Epidermal melanocyte (primary cell): ENCODE results near the gene OR2AG2.
"Not testable (repeated sequence)": the region's sequence is repeated elsewhere in the genome, so short reads cannot be mapped to it uniquely, and the experiment has no call there.

Experiments
- DNase-seq: peaks from one replicate; pipeline ENCODE4 v3.0.0; 2011; ENCODE audit warnings: low spot score; ENCODE audit not compliant: insufficient read length

Gene OR2AG2, protein sequence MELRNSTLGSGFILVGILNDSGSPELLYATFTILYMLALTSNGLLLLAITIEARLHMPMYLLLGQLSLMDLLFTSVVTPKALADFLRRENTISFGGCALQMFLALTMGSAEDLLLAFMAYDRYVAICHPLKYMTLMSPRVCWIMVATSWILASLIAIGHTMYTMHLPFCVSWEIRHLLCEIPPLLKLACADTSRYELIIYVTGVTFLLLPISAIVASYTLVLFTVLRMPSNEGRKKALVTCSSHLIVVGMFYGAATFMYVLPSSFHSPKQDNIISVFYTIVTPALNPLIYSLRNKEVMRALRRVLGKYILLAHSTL

DNA sequence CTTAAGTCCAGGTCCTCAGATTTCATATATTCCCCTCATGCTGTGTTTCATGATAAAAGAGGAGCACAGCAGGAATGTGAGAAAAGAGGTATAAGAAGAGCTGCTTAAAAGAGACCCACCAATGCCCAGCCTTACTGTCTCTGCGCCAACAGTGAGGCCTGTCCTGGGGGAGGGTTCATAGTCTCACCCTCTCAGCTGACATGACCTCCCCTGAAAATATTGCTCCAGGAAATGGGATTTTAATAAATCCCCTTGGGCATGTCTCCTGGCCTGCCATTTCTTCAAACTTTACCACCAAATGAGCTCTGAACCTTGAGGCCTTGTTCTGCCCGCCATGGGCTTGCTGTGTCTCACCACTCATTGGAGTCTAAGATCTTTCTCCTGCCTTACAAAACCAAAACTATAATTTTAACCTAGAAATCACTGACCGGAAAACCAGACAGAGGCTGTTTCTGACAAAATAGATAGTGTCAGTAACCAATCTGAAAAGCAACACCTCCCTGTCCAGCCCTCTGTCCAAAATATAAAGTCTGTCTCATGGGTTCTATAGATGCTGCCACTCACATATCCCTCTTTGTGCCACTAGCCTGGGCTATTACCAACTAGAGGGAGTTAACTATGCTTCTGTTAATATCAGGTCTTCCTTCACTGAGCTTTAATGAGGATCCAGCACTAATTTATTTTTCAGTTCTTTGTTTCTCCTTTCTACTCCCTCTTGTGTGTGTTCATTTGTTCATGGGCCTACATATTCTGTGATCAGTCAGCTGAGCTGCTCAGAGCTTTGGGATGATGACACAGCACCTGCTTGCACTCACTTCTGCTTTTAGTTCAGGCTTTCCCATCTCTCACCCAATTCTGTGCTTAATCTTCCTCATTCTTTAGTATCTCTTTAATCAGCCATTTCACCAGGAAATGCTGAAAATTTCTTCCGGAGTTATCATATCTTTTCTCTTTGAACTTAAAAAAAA, at the start of gene OR2AG2:
OR2AG2 (minus strand) TSS at position 51 of the 968 bp plus-strand sequence. CDS start 3,019 bp downstream, outside the sequence.
- DNase-seq, result no peak

DNA sequence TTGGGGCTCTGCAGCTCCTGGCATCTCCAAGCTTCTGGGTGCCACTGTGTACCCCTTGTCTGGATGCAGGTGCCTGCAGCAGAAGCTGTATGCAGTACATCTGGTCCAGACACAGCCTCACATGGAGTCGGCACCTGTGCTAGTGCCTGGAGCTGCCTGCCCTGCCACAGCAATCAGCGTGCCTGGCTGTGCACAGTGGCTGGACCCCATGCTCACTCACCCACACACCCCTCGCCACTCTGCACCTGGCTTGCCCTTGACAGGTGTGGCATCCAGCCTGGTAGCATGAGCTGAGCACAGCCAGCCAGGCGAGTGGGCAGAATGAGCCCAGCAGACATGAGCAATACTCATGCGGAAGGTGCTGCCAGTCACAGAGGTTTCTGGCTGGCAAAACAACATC, 47.2 kb upstream of the OR2AG2 start:
- no peak for DNase-seq

DNA sequence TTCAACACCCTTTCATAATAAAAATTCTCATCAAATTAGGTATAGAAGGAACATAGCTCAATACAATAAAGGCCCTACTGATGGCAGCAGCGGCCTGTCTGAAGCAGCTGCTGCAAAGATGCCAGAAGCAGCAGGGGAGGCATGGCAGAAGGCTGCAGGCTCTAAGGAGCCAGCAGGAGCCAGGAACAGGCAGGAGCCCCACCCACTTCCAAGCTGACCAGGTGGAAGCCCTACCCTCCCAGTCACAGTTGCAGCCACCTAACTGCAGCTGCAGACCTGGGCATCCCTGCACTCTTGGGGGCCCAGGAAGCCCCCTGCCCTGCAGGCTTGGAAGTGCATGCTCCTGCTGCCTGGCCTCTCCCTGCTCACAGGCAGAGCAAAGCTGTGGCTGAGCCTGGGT, 45.9 kb upstream of the OR2AG2 start:
- DNase-seq, result no peak

DNA sequence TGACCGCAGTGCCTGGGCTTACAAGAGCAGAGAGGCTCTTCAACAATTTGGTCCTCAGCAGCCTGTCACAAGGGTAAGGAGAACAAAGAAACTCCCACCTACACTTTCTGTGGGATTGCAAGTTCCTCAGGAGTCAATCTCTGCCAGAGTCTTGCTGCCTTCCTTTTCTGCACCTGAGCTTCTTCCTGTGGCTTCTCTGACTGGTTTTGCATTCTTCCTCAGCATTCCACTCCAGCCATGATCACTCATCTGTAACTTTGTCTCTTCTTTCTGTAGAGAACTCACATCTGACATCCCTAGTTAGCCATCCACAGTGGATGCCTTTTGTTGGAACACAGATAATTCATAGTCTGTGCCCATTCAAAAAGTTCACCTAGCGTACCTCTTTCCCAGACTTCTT, 41.9 kb upstream of the OR2AG2 start:
- DNase-seq, result no peak

DNA sequence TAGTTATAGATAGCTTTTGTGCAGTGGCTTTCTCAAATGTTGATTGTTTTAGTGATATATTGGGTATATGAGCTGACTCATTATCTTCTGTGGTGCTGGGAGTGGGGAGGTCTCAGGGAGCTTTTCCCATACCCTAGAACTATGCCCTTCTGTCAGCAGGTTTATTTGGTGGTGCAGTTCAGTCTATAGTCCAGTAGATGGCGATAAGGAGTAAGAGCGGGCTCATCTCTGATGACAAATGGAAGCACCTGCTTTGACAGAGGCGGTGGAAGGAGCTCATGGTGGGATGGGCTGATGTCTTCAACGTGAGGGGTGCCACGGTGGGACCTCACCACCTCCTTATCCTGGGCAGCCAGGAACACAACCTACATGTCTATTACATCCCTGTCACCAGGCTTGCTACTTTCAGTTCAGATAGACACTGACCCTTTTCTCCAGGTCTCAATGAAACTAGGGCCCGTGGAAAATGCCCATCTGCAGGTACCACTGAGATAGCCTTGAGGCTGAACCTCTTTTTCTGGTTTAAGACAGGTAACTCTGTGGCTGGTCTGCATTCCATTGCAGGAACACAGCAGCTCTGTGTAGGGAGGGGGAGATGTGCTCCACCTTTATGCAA, 40.7 kb upstream of the OR2AG2 start:
- peak; percentile 32 for DNase-seq

DNA sequence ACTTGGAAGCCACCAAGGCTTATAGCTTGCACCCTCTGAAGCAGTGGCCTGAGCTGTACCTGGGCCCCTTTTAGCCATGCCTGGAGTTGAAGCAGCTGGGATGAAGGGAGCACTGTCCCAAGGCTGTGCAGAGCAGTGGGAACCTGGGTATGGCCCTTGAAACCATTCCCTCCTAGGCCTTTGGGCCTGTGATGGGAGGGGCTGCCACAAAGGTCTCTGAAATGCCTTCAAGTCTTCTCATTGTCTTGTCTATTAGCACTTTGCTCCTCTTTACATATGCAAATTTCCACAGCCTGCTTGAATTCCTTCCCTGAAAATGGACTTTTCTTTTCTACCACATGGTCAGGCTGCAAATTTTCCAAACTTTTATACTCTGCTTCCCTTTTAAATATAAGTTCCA, 29.3 kb upstream of the OR2AG2 start:
- DNase-seq, result not testable (repeated sequence)

DNA sequence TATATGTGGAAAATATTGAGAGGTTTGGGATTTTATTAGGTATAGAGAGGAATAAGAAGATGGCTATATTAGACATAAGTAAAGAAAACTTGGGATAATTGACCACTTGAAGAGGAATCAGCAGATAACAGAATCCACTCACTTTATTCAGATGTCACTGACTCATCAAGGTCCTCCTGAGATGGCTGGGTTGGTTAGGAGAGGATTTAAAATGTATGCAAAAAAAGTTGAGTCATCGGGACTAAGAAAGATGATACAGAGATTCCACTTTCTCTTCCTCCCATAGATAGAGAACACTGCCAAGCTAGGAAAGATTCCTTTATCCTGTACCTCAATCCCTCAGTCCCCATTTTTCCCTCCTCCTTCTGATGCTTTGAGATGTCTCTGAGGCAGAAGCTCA, 27.6 kb upstream of the OR2AG2 start, which contains the start of gene OR6A2:
OR6A2 (minus strand) TSS at position 288 of the 400 bp plus-strand sequence. CDS start 3,981 bp downstream, outside the sequence.
- DNase-seq, result no peak

DNA sequence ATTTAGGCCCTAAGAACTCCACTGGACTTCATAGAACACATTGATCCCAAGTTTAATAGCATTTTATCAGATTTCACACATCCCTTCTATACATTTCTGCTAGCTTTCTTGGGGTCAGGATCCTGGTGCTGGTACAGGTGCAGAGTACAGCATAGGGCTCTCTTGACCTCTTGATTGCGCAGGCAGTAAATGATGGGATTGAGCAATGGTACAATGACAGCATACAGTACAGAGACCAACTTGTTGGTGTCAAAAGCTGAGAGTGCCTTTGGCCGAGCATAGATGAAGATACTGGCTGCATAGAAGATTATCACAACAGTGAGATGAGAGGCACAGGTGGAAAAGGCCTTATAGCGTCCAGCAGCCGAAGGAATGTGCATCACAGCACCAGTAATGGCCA, 22.9 kb upstream of the OR2AG2 start:
- DNase-seq, result no peak

DNA sequence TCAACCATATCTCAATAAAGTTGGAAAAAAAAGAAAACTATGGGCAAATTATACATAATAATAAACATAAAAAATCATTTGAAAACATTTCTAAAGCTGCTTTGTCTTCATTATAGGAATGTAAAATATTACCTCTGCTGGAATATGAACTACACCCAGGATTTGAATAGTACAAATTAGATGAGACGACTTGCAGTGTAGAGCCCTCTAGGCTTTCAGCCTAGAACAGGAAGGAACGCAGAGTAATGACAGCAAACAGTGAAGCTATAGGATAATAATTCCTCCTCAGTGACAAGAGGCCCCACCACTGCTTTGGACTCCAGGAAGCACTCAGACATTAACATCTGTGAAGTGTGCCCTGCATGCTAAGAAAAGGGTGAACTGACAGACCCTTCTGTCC, 18.8 kb upstream of the OR2AG2 start:
- DNase-seq, result no peak

DNA sequence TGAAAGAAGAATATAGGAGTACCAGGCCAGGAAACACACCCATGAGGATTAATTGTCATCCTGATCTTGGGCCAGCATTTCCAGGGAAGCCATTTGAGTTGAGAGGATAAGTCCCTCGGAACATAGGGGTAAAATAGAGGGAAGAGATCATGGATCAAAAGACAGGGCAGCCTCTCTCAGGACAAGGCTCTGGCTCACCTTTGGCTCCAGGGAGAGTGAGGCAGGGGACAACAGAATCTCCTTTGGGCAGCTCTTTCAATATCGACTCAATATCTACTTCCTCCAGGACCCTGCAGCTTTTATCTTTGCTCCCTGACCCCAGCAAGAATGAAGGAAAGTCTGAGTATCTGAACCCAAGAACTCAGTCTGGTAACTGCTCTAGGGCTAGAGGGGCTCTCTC, 10.9 kb upstream of the OR2AG2 start, which contains the start of gene OR2AG1:
OR2AG1 (plus strand) TSS at position 301 of the 400 bp plus-strand sequence. CDS start 2,018 bp downstream, outside the sequence.
- no peak for DNase-seq

DNA sequence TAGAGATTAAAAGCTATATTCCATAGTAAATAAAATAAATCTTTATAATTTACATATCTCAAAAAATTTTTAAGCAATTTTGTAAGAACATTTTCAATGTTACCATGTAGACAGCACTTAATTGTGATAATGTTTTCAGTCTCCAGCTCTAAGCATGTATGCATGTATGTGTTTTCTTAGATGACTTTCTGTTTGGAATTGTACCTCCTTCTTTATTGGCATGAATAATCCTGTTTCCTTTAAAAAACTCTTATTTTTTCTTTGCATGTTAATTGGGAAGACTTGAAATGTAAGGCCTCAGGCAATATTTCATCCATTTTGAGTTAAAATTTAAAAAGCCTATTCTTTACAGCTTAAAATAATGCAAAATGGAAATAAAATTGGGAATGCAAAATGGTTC, 9.1 kb upstream of the OR2AG2 start:
- no peak for DNase-seq

DNA sequence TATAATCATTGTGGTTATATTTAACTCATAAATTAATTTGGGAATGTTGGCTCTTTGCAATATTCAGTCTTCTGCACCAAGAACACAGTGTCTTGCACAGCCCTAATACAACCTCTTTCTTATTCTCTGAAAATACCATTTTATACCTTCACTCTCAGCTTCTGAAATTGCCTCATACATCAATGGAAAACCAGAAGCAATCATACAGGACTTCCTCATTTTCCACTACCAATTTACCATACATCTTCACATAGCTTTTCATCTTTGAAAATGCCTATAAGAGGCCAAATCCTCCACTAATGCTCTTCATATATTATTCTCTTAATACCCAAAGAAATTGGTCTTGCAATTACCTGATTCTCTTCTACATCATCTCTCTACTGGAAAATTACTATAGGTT, 6.7 kb upstream of the OR2AG2 start:
- no peak for DNase-seq

DNA sequence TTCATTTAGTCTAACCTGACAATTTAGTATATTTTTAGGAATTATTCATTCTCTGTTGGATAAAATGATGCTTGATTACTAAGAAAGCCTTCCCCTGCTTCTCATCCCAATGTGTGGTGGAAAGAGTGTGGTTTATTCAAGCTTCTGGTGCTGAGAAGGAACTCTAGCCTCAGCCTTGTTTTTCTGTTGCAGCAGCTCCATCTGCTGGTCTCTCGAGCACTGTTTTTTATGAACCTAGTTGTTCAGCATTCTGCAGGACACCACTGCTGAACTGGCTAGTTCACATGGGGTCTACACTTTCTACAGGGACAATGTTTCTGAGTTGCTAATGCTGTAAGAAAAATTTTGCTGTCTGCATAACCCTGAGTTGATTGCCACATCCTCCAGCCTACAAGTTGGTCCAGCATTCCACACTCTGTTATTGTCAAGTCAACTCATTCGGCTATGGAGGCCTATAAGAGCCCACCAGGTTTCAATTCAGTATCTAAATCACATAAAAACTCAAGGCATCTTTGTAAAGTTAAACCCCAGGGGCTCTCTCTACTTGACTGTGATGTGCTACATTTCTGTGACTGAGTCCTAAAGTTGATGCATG, 14.3 kb downstream of the OR2AG2 start:
- peak; percentile 62 for DNase-seq

DNA sequence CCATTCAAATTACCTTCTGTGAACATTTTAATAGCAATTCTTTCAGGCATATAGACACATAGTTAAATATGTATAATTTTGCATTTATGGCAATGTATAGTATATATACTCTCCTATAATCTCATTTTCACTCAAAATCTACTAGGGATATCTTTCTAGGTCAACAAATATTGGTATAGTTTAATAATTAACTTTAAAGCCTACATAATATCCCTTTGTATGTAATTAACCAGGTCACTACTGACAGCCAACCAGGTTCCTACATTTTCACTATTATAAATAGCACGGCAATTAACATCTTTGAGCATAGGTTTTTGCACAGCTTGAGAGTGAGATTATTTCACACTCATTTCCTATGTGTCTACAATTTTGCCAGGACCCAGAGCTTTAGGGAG, 15.8 kb downstream of the OR2AG2 start:
- DNase-seq, result no peak

DNA sequence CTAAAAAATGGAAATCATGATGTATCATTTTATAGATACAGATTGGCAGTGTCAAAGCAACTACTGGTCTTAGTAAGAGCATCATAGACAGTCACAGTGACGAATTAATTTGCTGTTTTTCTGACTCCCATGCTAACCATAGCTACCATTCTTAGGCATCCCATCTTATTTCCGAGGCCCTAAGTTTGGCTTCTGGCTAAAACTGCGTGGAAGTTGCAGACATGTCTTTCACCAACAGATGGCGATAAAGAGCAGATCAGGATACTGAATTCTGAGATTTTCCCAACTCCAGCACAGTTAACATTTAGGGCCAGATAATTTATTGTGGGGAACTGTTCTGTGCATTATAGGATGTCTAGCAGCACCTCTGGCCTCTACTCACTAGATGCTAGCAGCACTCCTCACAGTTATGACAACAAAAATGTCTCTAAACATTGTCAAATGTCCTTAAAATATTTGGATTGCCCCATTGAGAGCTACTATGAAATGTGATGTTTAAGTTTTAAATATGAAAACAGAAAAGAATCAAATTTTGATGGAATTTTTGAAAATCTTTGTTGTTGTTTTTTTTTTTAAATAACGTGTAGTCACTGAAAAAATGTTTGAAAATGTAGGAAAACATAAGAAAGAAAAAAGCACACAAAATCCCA, 16.3 kb downstream of the OR2AG2 start:
- peak; percentile 32 for DNase-seq

DNA sequence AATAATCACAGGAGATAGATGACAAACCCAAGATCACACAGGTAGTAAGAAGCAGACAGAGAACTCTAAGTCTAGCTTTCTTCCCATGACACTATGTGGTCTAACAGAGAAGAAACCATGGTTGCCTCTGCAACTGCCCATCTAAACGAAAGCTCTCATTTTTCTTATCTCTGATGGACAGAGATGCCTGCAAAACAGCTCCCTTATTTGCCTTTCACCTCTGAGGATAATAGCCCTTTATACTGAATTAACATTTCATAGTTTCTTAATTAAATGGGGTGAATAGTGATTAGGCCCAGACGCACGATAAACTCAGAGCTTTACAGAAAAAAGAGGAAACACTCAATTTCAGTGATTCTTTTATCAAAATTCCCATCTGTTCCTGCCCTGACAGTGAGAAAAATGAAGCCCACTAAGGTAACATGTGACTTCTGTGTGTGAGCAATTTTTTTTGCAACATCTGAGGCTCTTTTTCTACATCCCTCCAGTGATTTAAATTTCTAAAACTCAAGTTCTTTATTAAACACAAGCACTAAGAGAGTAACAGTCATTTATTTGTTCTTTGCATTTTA, 24.6 kb downstream of the OR2AG2 start:
- DNase-seq, result no peak

DNA sequence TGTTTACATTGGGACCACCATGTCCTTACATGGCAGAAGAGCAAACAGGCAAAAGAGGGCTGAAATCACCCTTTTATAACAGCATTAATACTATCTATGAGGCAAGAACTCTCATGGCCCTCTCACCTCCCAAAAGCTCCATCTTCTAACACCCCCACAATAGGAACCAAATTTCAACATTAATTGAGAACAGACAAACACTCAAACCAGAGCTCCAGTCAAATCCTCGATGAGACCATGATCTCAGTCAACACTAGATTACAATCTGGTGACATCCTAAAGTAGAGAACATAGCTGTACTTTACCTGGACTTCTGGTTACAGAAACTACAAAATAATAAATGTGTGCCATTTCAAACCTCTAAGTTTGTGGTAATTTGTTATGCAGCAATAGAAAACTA, 25.1 kb downstream of the OR2AG2 start:
- no peak for DNase-seq

DNA sequence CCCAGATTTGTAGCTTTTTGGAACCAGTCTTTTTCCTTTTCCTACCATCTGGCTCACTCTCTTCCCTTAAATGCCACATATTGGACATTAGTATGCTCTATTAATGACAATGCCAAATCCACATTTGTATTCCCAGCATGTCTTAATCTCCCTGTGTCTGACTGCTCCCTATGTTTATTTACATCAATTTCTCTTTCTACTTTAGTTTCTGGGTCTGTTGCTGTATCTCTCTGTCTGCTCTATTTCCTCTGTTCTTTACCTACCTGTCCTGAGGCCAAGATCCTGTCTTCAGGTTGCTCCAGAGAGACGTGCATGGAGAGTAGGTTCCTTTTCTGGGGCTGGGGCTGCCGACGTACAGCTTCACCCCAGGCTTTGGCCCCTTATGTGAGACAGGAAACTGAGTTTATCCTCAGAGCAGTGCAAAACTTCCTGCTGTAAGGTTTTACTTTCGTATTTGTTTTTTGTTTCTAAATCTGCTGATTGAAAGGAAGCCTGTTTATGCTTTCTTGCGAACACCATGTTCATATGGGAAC, 25.6 kb downstream of the OR2AG2 start:
- DNase-seq, result no peak

DNA sequence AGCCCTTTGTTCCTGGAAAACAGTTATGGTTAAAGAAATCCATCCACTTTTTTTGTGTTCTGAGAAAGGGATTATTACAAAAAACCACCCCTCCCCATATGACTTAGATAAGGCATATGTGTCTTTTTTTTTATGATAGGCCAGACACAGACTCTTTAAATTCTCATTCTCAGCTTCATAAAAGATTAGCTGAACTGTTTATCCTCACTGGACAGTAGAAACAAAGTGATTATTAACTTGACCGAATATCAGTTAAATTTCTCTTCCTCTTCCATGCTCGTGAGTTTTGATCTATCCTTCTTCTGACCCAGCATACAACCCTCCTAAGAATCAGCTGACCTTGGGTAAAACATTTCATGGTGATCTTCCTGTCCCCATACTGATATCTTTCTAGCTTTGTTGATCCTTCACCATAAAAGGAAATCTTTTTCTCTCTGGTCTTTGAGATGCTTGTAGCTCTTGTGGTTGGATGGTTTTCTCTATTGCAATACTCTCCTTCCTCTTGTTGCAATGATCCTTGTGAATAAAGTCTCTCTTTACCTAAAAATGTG, 26.2 kb downstream of the OR2AG2 start:
- no peak for DNase-seq

DNA sequence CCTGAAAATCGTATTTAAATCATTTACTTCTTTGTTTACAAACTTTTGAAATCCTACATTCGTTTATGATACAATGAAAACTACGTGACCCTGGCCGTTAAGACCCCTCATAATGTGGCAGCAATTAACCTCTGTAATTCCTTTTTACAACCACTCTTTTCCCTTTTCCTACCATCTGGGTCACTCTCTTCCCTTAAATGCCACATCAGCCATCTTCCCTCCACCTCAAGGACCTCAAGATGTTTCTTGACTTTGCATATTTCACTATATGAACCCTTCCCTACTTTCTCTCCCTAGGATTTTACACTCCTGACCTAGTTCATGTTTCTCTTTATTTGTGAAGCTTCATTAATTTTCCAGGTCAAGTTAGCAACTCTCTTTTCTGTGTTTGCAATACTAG, 26.8 kb downstream of the OR2AG2 start:
- no peak for DNase-seq
